ENCODE data around the gene OPA1.

DNA sequence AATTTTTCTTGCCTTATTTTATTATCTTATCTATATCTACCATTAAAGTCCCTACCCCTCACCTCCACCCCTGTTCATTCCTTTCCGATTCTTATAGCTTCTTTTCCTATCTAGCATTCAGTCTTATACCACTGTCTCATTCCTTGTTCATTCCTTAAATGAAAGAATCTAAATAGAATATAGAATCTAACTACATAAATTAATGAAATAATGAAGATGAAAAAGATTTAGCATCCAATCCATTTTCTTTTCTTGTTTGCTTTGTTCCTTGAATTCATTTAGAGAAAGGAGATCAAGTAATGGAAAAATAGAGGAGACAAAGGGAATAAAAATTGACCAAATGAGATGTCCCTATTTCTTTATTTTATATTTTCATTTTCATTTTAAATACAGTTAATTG, 67.2 kb downstream of the OPA1 start:
- TF ChIP-seq EZH2phosphoT487 (IDR thresholded peaks at IDR 0.05; ENCODE audit: low read length) = no peak
- TF ChIP-seq, protein P1, sequence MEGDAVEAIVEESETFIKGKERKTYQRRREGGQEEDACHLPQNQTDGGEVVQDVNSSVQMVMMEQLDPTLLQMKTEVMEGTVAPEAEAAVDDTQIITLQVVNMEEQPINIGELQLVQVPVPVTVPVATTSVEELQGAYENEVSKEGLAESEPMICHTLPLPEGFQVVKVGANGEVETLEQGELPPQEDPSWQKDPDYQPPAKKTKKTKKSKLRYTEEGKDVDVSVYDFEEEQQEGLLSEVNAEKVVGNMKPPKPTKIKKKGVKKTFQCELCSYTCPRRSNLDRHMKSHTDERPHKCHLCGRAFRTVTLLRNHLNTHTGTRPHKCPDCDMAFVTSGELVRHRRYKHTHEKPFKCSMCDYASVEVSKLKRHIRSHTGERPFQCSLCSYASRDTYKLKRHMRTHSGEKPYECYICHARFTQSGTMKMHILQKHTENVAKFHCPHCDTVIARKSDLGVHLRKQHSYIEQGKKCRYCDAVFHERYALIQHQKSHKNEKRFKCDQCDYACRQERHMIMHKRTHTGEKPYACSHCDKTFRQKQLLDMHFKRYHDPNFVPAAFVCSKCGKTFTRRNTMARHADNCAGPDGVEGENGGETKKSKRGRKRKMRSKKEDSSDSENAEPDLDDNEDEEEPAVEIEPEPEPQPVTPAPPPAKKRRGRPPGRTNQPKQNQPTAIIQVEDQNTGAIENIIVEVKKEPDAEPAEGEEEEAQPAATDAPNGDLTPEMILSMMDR (IDR thresholded peaks at IDR 0.05; ENCODE audit: low read length) = no peak
